HCEC 1CT (cell line): ENCODE data around the gene ATP6V0B.

Experiments
- DNase-seq: peaks from one replicate; pipeline ENCODE4 v3.0.0-alpha.2; 2017

The ATP6V0B gene

GRCh38 chr1:43985984-43986595 is 11.3 kb downstream of the ATP6V0B start:
- no peak for DNase-seq

DNA sequence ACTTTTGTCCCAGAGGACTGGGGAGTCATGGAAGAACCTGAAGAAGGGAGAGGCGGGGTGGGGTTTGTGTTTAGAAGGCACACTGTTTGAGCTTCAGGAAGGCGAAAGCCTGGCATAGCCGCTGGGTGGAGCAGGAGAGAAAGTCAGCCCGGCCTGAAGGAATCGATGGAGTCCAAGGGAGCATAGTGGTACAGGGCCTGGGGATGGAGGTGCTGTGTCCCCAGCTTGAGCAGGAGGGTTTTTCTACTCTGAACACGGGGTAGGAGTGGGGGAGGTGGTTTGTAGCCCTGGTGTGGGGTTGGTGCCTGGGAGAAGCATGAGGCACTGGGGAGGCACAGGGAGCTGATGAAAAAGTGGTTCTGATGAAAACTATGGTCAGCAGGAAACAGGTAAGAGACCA is 12.0 kb downstream of the ATP6V0B start:
- DNase-seq: no peak

DNA sequence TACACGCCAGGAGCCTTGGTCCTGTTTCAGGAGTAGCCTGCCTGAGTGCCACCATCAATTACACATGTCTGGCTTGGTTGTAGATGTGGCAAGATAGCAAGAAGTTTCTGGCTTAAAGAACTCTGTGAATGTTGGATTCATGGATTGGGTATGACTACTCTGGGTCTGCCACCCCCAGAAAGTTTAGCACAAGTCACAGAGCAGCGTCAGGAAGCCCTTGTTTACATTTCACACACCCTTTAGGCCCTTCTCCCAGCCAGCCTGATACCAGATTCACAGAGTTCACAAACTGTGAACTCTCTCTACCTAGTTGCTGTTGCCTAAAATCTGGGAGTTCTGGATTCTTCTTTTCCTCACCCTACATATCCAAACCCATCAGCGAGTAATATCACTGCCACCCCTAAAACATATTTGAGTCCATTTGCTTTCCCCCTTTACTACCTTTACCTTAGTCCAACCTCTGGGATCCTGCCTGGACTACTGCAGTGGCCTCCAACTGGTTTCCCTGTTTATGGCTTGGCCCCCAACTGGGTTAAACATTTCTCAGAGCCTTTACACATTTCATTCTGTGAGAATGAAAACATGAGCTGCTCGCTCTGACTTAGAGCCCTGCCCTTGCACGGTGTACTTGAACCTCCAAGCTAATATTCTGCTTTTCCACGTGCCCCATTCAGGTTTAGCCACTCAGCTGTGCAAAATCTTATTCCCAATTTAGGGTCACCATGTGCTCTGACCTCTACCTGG is 12.6 kb downstream of the ATP6V0B start:
- no peak for DNase-seq

GRCh38 chr1:43990271-43991199 is 15.8 kb downstream of the ATP6V0B start:
- no peak for DNase-seq

GRCh38 chr1:43991200-43991475 is 16.4 kb downstream of the ATP6V0B start:
- no peak for DNase-seq

GRCh38 chr1:43991476-43992231 is 16.9 kb downstream of the ATP6V0B start, which contains the start of gene CCDC24:
Gene CCDC24, plus strand, starts transcription at chr1:43991599. Its CDS starts 280 bp downstream, at chr1:43991879.
- peak; percentile 77 for DNase-seq

DNA sequence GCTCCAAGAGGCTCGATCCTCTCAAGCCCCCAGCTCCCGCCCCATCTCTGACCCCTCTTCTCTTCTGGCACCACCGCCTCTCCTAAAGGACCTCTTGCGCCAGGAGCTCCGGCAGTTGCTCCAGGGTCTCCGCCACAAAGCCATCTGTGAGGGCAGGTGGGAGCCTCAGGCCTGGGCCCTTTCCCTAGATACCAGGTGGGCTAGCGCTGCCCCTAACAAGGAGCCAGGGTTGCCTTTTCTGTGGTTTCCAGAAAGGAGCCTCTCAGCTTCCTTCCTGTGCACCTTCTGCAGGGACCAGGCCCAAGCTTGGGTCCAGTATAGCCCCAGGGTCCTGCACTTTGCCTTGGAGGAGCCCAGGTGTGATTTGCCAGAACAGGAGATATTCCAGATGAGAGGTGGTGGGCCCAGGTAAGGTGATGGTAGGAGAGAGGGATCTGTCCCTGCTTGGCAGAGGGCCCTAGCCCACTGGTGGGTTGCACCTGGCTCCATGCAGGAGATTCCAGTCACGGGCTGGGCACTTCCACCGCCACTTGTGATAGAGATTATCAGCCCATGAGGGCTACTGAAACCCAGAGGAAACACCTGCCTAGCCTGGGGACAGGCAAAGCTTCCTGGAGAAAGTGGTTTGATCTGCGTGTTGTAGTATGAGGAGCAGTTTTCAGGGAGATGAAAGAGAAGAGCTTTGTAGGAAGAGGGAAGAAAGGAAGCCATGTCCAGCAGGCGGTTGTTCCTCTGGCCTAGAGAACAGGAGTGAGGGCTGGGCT is 17.7 kb downstream of the ATP6V0B start:
- no peak for DNase-seq

GRCh38 chr1:43993206-43993914 is 18.6 kb downstream of the ATP6V0B start:
- DNase-seq: no peak

- DNase-seq: no peak
Measured at GRCh38 chr1:43994071-43994470, 19.3 kb downstream of the ATP6V0B start.

- DNase-seq: peak; percentile 30
Measured at GRCh38 chr1:43994794-43995790, 20.3 kb downstream of the ATP6V0B start.

- DNase-seq: no peak
Measured at GRCh38 chr1:43995984-43996732, 21.4 kb downstream of the ATP6V0B start.

GRCh38 chr1:43996733-43997115 is 22.0 kb downstream of the ATP6V0B start:
- DNase-seq: no peak

DNA sequence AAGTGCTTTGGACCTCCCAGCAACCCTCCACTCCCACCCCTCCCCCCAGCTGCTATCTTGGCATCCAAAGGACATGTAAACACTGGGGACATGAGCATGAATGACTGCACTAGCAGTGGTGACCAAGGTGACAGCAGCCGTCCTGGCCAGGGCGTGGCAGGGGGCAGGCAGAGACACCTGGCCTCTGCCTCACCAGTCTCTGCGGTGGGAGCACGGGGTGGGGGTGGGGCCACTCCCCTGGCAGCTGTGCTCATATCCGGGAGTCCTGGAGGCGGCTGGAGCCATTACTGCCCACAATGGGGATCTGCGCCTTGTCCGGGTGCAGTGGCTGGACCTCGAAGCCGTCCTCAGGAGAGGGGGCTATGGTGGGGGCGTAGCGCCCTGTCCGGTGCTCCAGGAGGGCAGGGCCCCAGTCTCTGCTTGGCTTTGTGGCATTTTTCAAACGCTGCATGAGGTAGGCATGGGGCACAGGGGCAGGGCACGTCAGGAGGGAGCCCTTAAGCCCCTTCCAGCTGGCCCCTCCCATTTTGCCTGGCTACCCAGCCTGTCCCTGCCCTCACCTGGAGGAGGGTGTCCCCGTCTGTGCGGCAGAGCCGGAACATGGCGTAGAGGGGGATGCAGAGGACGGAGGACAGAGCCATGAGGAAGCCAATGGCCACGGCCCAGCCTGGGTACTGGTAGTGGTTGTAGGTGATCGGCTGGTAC is 22.7 kb downstream of the ATP6V0B start:
- no peak for DNase-seq

- DNase-seq: no peak
Measured at GRCh38 chr1:43998000-43998378, 23.2 kb downstream of the ATP6V0B start.

DNA sequence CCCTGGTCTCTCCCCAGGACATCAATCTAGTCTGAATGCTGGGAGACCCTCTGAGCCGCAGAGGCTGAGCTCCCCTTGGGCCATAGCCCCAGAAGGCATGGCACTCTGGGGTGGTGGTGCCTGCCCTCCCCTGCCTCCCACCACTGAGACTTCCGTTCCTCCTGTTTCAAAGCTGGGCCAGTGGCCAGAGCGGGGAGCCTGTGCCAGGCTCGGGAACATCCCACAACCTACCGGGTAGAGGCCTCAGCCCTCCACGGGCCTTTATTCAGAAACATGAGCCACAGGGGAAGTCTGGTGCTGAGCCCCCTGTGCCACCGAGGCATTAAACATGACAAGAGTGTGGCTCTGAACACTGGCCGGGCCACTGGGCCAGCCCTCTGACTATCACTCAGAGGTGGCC is 24.7 kb downstream of the ATP6V0B start:
- DNase-seq: no peak

GRCh38 chr1:44000122-44000665 is 25.4 kb downstream of the ATP6V0B start:
- no peak for DNase-seq

GRCh38 chr1:44002165-44002564 is 27.4 kb downstream of the ATP6V0B start:
- no peak for DNase-seq

GRCh38 chr1:44002606-44003157 is 27.9 kb downstream of the ATP6V0B start:
- no peak for DNase-seq
